K562 (cell line): ENCODE results near the gene HNRNPA3. TPM values are rescaled to one million over a fixed set of nuclear protein-coding genes. Genes with fewer than 3 reads are reported as not detected.

ENCODE experiments used
- BMI1 ChIP-seq: fragments of 150-350 bp; IDR thresholded peaks from 2 replicates; pipeline ENCODE4 v1.6.1; 2014; ENCODE audit warnings: low read length
- CREB3L1 ChIP-seq: fragments of 450-650 bp; IDR thresholded peaks from 2 replicates; pipeline ENCODE4 v1.6.1; 2014; ENCODE audit warnings: low read depth, mild to moderate bottlenecking, moderate library complexity, borderline replicate concordance
- CTCF ChIP-seq, 3 experiments: IDR thresholded peaks in 2 of 3; conservative IDR thresholded peaks in 1 of 3; 2 replicates each; pipeline ENCODE4 v1.5.1; 2011 to 2012; ENCODE audit warnings: low read length in 3 of 3, mild to moderate bottlenecking in 3 of 3, control low read depth in 2 of 3, improper control_type of control experiment in 1 of 3, inconsistent platforms in 1 of 3, low read depth in 1 of 3, mixed read lengths in 1 of 3, moderate library complexity in 1 of 3; ENCODE audit not compliant: insufficient read depth in 2 of 3
- IRF1 ChIP-seq: sonication (generic); formaldehyde crosslinking; IDR thresholded peaks from 2 replicates; pipeline ENCODE4 v1.8.0; 2022; ENCODE audit warnings: missing genetic modification reagents, mild to moderate bottlenecking, borderline replicate concordance
- LARP7 ChIP-seq: fragments of 450-650 bp; IDR thresholded peaks from 2 replicates; pipeline ENCODE4 v1.6.1; 2016
- MBD2 ChIP-seq: sonication (generic); IDR thresholded peaks from 2 replicates; pipeline ENCODE4 v1.6.1; 2016; ENCODE audit warnings: low read depth, borderline replicate concordance
- ZNF184 ChIP-seq: sonication (generic); formaldehyde crosslinking; IDR thresholded peaks from 2 replicates; pipeline ENCODE4 v1.5.0; 2020; ENCODE audit warnings: missing genetic modification reagents
- polyA plus RNA-seq, 8 experiments: library from polyadenylated mRNA; depleted of rRNA in 4 of 8; stranded (reverse) in 5 of 8; unstranded in 3 of 8; fragments of >200 nt; fragmentation: Nextera tagmentation in 2 of 8; fragmentation: Illumina TruSeq in 1 of 8; extraction: Ambion mirVana in 2 of 8; extraction: Trizol in 1 of 8; gene quantifications; 2 replicates each; pipeline versions ENCODE4 v1.2.1 to v1.2.3, GENCODE V29; 2011 to 2014; ENCODE audit warnings: inconsistent platforms in 1 of 8, missing spikeins in 1 of 8
- total RNA-seq, 7 experiments: library from RNA; depleted of rRNA in 6 of 7; stranded (reverse); fragments of >200 nt in 6 of 7; fragmentation: Illumina TruSeq in 2 of 7; extraction: Trizol in 2 of 7; gene quantifications; 2 replicates each; pipeline versions ENCODE4 v1.2.1 to v1.2.3, GENCODE V29; 2011 to 2021; ENCODE audit warnings: low replicate concordance in 1 of 7

HNRNPA3 gene
- total and polyA plus RNA-seq, 9 of the 15 experiments (the other 6 are each of a cell fraction or from before 2014, with no cell fraction given): 72.8 to 428 (median 192) TPM

GRCh38 chr2:177195194-177195593 lies 17.4 kb upstream of the HNRNPA3 start (continued):
- TF ChIP-seq BMI1 (no peak), ZNF184 (CRISPR knock-in tag) (no peak), IRF1 (CRISPR knock-in tag) (no peak), CTCF (IDR thresholded peaks at IDR 0.05 in 2 of 3, conservative IDR thresholded peaks at IDR 0.05 in 1 of 3; ENCODE audit: insufficient read depth in 2 of 3, low read depth in 1 of 3, low read length in 3 of 3) (peak in 1 of 3 experiments; percentile 16; a peak in 1 of 6 replicates), CREB3L1 (no peak), LARP7 (no peak), MBD2 (no peak)
- TF ChIP-seq, all 486 proteins: peak for 3
